GM23338 (cell line): ENCODE measurements around the gene SPATA9. TPM values are rescaled to one million over a fixed set of nuclear protein-coding genes. Genes with fewer than 3 reads are reported as not detected.

Experiments used
- ATAC-seq: fragments of 200-7000 bp; cut with Tn5 transposase; 3 replicates; pipeline ENCODE4 v1.9.1; 2020
- DNase-seq: peaks from one replicate; pipeline ENCODE4 v3.0.0-alpha.2; 2015; ENCODE audit warnings: low spot score
- H2AFZ ChIP-seq: fragments of 200-600 bp; sonication (generic); 2 replicates; pipeline ENCODE4 v1.8.0; 2016; ENCODE audit warnings: antibody characterized with exemption, mild to moderate bottlenecking, moderate library complexity
- H3F3A ChIP-seq: fragments of 200-600 bp; sonication (generic); replicated peaks from 2 replicates; pipeline ENCODE4 v1.8.0; 2017; ENCODE audit warnings: antibody characterized with exemption, mixed run types, low read depth
- H3K27ac ChIP-seq: fragments of 200-600 bp; sonication (generic); 2 replicates; pipeline ENCODE4 v1.6.1; 2016; ENCODE audit warnings: low read depth
- H3K27me3 ChIP-seq: fragments of 200-600 bp; sonication (generic); 2 replicates; pipeline ENCODE4 v1.8.0; 2016; ENCODE audit warnings: mild to moderate bottlenecking, mixed run types, moderate library complexity; ENCODE audit not compliant: insufficient read depth
- H3K36me3 ChIP-seq: fragments of 200-600 bp; sonication (generic); 2 replicates; pipeline ENCODE4 v1.8.0; 2016; ENCODE audit warnings: mild to moderate bottlenecking; ENCODE audit not compliant: insufficient read depth
- H3K4me1 ChIP-seq: fragments of 200-600 bp; sonication (generic); 2 replicates; pipeline ENCODE4 v1.8.0; 2016; ENCODE audit warnings: mild to moderate bottlenecking, moderate library complexity; ENCODE audit not compliant: insufficient read depth
- H3K4me2 ChIP-seq: fragments of 200-600 bp; sonication (generic); 2 replicates; pipeline ENCODE4 v1.7.1; 2017; ENCODE audit warnings: mixed run types
- H3K4me3 ChIP-seq: fragments of 200-600 bp; sonication (generic); 2 replicates; pipeline ENCODE4 v1.6.1; 2016; ENCODE audit warnings: mixed run types
- H3K79me2 ChIP-seq: fragments of 200-600 bp; sonication (generic); replicated peaks from 2 replicates; pipeline ENCODE4 v1.8.0; 2017; ENCODE audit warnings: mild to moderate bottlenecking; ENCODE audit not compliant: insufficient read depth
- H3K9me2 ChIP-seq: fragments of 200-600 bp; sonication (generic); 2 replicates; pipeline ENCODE4 v1.8.0; 2017; ENCODE audit not compliant: insufficient read depth
- H4K20me1 ChIP-seq: fragments of 200-600 bp; sonication (generic); replicated peaks from 2 replicates; pipeline ENCODE4 v1.8.0; 2017; ENCODE audit warnings: mild to moderate bottlenecking; ENCODE audit not compliant: insufficient read depth
- H3K27ac Mint-ChIP-seq: 2 replicates; pipeline ENCODE4 v1.8.0; 2020; ENCODE audit warnings: inconsistent platforms, mild to moderate bottlenecking, moderate library complexity, mixed read lengths
- H3K27me3 Mint-ChIP-seq: 3 replicates; pipeline ENCODE4 v1.8.0; 2022; ENCODE audit warnings: low read depth, mild to moderate bottlenecking, moderate library complexity, mixed read lengths, inconsistent platforms; ENCODE audit not compliant: insufficient read depth, poor library complexity
- H3K36me3 Mint-ChIP-seq: 3 replicates; pipeline ENCODE4 v1.8.0; 2021; ENCODE audit warnings: low read depth, mild to moderate bottlenecking, inconsistent platforms, moderate library complexity, mixed read lengths
- H3K4me1 Mint-ChIP-seq: 3 replicates; pipeline ENCODE4 v1.8.0; 2020; ENCODE audit warnings: mild to moderate bottlenecking, inconsistent platforms, mixed read lengths
- H3K4me3 Mint-ChIP-seq: 3 replicates; pipeline ENCODE4 v1.8.0; 2021; ENCODE audit warnings: moderate library complexity, mild to moderate bottlenecking, inconsistent platforms, mixed read lengths
- H3K9me3 Mint-ChIP-seq: 3 replicates; pipeline ENCODE4 v1.8.0; 2020; ENCODE audit warnings: moderate library complexity, mild to moderate bottlenecking, inconsistent platforms, mixed read lengths
- CREB1 ChIP-seq: fragments of 250-450 bp; sonication (Bioruptor Pico); IDR thresholded peaks from 2 replicates; pipeline ENCODE4 v1.5.0; 2020; ENCODE audit warnings: low read depth, mild to moderate bottlenecking, moderate library complexity
- EZH2 ChIP-seq: fragments of 200-600 bp; sonication (generic); IDR thresholded peaks from one replicate; pipeline ENCODE4 v1.8.0; 2017; ENCODE audit warnings: antibody characterized with exemption, mild to moderate bottlenecking, low read depth; ENCODE audit not compliant: unreplicated experiment
- EZH2phosphoT487 ChIP-seq: fragments of 200-600 bp; sonication (generic); IDR thresholded peaks from one replicate; pipeline ENCODE4 v1.8.1; 2018; ENCODE audit warnings: antibody characterized with exemption; ENCODE audit not compliant: unreplicated experiment
- JUNB ChIP-seq: IDR thresholded peaks from one replicate; pipeline ENCODE4 v1.6.1; 2016; ENCODE audit warnings: antibody characterized with exemption; ENCODE audit not compliant: unreplicated experiment
- POLR2AphosphoS5 ChIP-seq: IDR thresholded peaks from 2 replicates; pipeline ENCODE4 v1.6.1; 2016; ENCODE audit warnings: antibody characterized with exemption, low read depth
- STAT1 ChIP-seq: IDR thresholded peaks from one replicate; pipeline ENCODE4 v1.6.1; 2016; ENCODE audit warnings: antibody characterized with exemption; ENCODE audit not compliant: unreplicated experiment
- ZNF114 ChIP-seq: fragments of 250-450 bp; sonication (Bioruptor Pico); IDR thresholded peaks from 2 replicates; pipeline ENCODE4 v1.5.0; 2020; ENCODE audit warnings: mild to moderate bottlenecking, moderate library complexity
- ZNF331 ChIP-seq: fragments of 250-450 bp; sonication (Bioruptor Pico); IDR thresholded peaks from 2 replicates; pipeline ENCODE4 v1.5.0; 2020; ENCODE audit warnings: low read depth, mild to moderate bottlenecking, moderate library complexity
- polyA plus RNA-seq: library from polyadenylated mRNA; unstranded; fragments of >200 nt; fragmentation: Nextera tagmentation; extraction: Ambion mirVana; gene quantifications from 2 replicates; pipeline ENCODE4 v1.2.1, GENCODE V29; 2016
- total RNA-seq: library from RNA; depleted of rRNA; stranded (reverse); fragments of >200 nt; shearing (Covaris generic); gene quantifications from 2 replicates; pipeline ENCODE4 v1.2.3, GENCODE V29; 2014
- TF ChIP-seq, protein P1 (sequence below), 2 experiments: fragments of 200-600 bp in 1 of 2; sonication (generic) in 1 of 2; conservative IDR thresholded peaks; 2 replicates each; pipeline versions ENCODE4 v1.5.1 to v1.6.1; 2016 to 2017; ENCODE audit warnings: antibody characterized with exemption in 2 of 2, low read depth in 2 of 2, mild to moderate bottlenecking in 2 of 2, moderate library complexity in 1 of 2
- TF ChIP-seq, protein P2 (sequence below): IDR thresholded peaks from one replicate; pipeline ENCODE4 v1.6.1; 2018; ENCODE audit warnings: antibody characterized with exemption; ENCODE audit not compliant: unreplicated experiment

The SPATA9 gene
- total and polyA plus RNA-seq, 2 experiments from 2014 or later: not detected

DNA sequence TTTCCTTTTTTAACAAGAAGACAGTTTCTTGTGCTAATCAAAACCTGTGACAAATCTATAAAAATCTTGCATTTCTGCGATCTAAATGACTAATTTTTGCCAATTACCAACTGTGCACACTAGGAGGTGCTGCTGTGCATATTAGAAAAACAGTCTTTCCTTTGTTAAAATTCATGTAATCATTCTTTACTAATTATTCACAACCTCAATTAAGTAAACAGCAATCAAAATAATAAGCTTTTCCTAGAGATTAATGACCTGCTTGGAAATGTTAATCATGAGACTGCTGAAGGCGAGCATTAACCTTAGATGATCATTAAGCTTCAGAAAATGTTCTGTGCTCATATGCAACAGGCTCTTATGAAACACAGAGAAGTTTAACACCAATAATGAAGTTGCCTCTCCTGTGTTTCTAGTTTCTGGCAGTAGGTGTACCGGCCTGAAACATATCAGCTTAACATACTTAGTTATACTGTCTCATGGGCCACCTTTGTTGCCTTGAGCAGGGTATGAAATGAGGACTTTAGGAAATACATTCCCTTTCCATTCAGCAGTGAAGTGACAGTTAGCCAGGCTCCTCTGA is 18.5 kb downstream of the SPATA9 start:
- Mint-ChIP-seq H3K36me3 (no peaks in the 10 kb centered on the region), H3K4me1 (peaks cover 4% of the 10 kb centered on the region; the same call in 1 of the 3 replicates), H3K27ac (no peak overlapping the region), H3K4me3 (no peak overlapping the region), H3K9me3 (no peaks in the 10 kb centered on the region; the same call in 2 of the 3 replicates), H3K27me3 (peaks cover 3% of the 10 kb centered on the region)
- Histone ChIP-seq H4K20me1 (no peaks in the 10 kb centered on the region), H3K27me3 (no peaks in the 10 kb centered on the region), H3F3A (no peaks in the 10 kb centered on the region), H3K4me1 (no peaks in the 10 kb centered on the region), H2AFZ (no peak overlapping the region), H3K27ac (no peak overlapping the region), H3K79me2 (no peaks in the 10 kb centered on the region), H3K9me2 (no peaks in the 10 kb centered on the region), H3K4me2 (no peak overlapping the region), H3K4me3 (no peak overlapping the region), H3K36me3 (no peaks in the 10 kb centered on the region)
- TF ChIP-seq, protein P1, sequence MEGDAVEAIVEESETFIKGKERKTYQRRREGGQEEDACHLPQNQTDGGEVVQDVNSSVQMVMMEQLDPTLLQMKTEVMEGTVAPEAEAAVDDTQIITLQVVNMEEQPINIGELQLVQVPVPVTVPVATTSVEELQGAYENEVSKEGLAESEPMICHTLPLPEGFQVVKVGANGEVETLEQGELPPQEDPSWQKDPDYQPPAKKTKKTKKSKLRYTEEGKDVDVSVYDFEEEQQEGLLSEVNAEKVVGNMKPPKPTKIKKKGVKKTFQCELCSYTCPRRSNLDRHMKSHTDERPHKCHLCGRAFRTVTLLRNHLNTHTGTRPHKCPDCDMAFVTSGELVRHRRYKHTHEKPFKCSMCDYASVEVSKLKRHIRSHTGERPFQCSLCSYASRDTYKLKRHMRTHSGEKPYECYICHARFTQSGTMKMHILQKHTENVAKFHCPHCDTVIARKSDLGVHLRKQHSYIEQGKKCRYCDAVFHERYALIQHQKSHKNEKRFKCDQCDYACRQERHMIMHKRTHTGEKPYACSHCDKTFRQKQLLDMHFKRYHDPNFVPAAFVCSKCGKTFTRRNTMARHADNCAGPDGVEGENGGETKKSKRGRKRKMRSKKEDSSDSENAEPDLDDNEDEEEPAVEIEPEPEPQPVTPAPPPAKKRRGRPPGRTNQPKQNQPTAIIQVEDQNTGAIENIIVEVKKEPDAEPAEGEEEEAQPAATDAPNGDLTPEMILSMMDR (conservative IDR thresholded peaks at IDR 0.05; ENCODE audit: low read depth in 2 of 2): peak; percentile 64 to 93
- TF ChIP-seq EZH2phosphoT487 (no peak), POLR2AphosphoS5 (no peak)
- ATAC-seq (no peak), DNase-seq (peak; percentile 40)

DNA sequence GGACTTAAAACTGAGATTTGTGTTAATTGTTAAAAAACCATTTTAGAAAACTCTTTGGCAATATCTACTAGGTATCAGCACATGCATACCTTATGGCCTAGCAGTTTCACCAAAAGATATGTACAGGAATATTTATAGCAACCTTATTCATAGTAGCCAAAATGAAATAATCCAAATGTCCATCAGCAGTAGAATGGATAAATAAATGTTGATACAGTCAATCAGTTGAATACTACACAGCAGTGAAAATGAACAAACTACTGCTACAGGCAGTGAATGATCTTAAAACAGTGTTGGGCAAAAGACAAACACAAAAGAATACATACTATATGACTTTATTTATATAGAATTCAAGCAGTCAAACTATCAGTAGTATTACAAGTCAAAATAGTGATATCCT is 19.8 kb downstream of the SPATA9 start:
- Histone ChIP-seq H3K4me3 (no peak overlapping the region), H3K4me1 (no peaks in the 10 kb centered on the region), H3K4me2 (no peak overlapping the region), H3K79me2 (no peaks in the 10 kb centered on the region), H4K20me1 (no peaks in the 10 kb centered on the region), H3K27ac (no peak overlapping the region), H3K27me3 (no peaks in the 10 kb centered on the region), H2AFZ (no peak overlapping the region), H3F3A (no peaks in the 10 kb centered on the region), H3K36me3 (no peaks in the 10 kb centered on the region), H3K9me2 (no peaks in the 10 kb centered on the region)
- H3K36me3 Mint-ChIP-seq: no peaks in the 10 kb centered on the region
- no peak overlapping the region for H3K27ac Mint-ChIP-seq
- ATAC-seq: no peak
- peaks cover 4% of the 10 kb centered on the region; the same call in 1 of the 3 replicates for H3K4me1 Mint-ChIP-seq
- H3K4me3 Mint-ChIP-seq: no peak overlapping the region
- DNase-seq: no peak
- H3K9me3 Mint-ChIP-seq: no peaks in the 10 kb centered on the region; the same call in 2 of the 3 replicates
- H3K27me3 Mint-ChIP-seq: peaks cover 3% of the 10 kb centered on the region
- TF ChIP-seq EZH2 (no peak), JUNB (no peak), STAT1 (no peak), ZNF331 (CRISPR knock-in tag) (no peak), EZH2phosphoT487 (no peak), CREB1 (CRISPR knock-in tag) (no peak), ZNF114 (CRISPR knock-in tag) (no peak)
- TF ChIP-seq, protein P2, sequence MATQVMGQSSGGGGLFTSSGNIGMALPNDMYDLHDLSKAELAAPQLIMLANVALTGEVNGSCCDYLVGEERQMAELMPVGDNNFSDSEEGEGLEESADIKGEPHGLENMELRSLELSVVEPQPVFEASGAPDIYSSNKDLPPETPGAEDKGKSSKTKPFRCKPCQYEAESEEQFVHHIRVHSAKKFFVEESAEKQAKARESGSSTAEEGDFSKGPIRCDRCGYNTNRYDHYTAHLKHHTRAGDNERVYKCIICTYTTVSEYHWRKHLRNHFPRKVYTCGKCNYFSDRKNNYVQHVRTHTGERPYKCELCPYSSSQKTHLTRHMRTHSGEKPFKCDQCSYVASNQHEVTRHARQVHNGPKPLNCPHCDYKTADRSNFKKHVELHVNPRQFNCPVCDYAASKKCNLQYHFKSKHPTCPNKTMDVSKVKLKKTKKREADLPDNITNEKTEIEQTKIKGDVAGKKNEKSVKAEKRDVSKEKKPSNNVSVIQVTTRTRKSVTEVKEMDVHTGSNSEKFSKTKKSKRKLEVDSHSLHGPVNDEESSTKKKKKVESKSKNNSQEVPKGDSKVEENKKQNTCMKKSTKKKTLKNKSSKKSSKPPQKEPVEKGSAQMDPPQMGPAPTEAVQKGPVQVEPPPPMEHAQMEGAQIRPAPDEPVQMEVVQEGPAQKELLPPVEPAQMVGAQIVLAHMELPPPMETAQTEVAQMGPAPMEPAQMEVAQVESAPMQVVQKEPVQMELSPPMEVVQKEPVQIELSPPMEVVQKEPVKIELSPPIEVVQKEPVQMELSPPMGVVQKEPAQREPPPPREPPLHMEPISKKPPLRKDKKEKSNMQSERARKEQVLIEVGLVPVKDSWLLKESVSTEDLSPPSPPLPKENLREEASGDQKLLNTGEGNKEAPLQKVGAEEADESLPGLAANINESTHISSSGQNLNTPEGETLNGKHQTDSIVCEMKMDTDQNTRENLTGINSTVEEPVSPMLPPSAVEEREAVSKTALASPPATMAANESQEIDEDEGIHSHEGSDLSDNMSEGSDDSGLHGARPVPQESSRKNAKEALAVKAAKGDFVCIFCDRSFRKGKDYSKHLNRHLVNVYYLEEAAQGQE: no peak
